GM18867 (cell line): Measurements from ENCODE around the gene NTRK2.

Source experiments
- ATAC-seq: cut with Tn5 transposase; IDR thresholded peaks from one replicate; pipeline ENCODE4 v1.9.1; 2021; ENCODE audit warnings: mild to moderate bottlenecking, moderate library complexity; ENCODE audit not compliant: unreplicated experiment

The NTRK2 gene

DNA sequence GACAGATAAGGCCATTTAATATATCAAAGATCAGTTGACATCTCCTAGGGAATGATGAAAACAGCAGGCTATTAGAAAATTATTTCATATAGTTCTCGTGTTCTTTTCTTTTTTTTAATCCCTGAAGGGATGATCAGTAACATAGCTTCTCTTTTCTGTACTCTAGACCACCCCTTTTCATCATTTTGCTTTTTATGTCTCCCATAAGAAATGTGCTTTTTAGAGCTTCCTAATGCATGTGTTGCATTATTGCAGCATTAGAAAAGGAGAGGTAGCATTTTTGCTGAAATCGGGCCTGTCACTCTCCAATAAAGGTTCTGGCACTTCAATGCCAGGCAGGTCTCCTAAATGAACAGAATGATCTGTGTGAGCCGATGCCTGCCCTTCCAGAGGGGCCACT lies 143.3 kb downstream of the NTRK2 start:
- ATAC-seq = no peak

DNA sequence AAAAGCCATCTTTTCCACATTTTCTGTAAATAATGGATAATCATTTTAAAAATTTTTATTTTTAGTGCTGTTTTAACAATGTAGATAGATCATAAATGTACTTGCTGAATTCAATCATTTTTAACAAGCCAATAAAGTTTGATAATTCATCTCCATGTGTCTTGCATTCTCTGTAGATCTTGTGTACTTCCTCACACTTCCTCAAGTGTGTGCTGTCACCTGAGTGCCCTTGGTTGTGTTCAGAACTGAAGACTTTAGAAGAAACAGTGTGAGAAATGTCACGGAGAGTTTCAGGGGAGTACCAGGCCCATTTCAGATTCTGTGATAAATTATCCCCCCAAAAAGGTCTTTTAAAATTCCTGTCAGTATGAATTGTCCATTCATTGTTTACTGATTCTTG lies 146.0 kb downstream of the NTRK2 start:
- no peak for ATAC-seq

DNA sequence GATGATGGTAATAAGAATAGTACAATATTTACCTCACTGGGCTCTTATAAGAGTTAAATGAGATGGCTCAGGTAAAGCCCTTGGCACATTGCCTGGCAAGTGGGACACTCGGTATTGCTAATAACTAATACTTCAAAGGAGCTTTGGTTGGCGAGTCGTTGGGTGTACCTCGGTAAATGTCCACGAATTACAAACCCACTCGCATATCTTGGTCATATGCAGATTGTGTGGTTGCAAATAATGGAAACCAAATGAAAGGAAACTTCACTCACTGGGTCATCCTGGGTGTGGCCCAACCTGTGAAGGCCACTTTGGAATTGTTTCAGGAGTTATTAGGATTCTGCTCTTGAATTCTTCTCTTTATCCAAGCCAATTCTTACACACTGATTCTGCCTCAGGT lies 147.5 kb downstream of the NTRK2 start:
- ATAC-seq = no peak

GRCh38 chr9:84818791-84819190 lies 149.3 kb downstream of the NTRK2 start:
- no peak for ATAC-seq

DNA sequence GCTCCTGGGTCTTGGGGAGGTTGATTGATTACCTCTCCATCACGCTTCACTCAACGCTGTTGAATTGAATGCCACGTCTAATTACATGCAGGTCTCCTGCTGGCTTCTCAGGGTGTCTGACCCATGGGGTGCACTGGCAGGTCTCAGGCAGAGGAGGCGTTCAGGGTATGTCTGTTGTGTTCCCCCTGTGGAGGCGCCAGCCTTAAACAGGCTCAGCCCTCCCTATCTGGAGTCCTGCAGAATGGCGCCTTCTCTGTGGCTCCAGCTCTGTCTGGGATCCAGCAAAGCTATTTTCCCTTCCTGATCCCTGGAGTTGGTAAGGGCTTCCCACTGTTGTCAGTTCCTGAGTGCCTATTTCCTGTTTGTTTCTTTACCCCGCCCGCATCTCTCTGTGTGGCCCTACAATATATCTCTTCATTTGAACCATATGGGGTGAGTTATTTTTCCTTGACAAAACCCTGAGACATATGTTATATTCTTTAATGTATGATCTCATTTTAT lies 150.0 kb downstream of the NTRK2 start:
- ATAC-seq = no peak

- no peak for ATAC-seq
Observed at GRCh38 chr9:84821431-84821830, 151.9 kb downstream of the NTRK2 start.

GRCh38 chr9:84822589-84823233 lies 153.2 kb downstream of the NTRK2 start:
- peak; percentile 65 for ATAC-seq

- peak; percentile 66 for ATAC-seq
Observed at GRCh38 chr9:84823421-84824271, 154.1 kb downstream of the NTRK2 start.

GRCh38 chr9:84827216-84827765 lies 157.8 kb downstream of the NTRK2 start:
- ATAC-seq = no peak

- ATAC-seq = no peak
Observed at GRCh38 chr9:84828046-84828445, 158.5 kb downstream of the NTRK2 start.

DNA sequence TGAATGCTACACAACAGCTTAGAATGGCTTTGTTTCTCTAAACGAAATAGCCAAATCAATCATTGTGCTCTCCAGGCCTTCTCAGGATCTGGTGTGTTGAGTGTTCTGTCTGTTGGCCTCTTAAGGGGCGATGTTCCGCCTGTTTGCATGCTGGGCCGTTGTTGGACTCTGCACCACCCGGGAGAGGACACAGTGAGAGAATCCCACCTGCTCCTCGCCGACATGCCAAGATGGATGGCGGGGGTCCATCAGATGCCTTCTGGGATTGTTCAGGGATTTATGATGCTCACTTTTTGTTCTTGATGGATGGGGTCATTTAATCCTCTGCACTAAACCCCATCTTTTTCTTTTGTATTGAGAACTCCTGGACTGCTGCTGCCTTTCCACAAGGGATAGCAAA lies 159.9 kb downstream of the NTRK2 start:
- ATAC-seq = no peak

GRCh38 chr9:84829997-84830696 lies 160.6 kb downstream of the NTRK2 start:
- ATAC-seq = no peak

DNA sequence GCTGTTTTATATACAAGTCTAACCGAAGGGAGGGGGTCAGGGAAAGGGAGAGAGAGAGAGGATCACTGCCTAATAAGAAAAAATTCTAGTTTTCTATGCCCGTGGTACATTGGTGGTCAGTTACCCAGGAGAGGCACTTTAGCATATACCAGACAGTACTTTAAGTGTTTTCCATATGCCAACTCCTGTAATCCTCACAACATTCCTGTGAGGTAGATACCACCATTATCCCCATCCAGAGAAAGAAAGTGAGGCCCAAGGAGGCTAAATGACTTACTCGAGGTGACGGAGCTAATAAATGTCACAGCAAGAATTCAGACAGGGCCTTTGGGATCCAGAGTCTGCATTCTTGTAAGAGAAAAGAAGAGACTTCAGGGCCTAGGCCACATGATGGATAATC lies 161.8 kb downstream of the NTRK2 start:
- ATAC-seq = no peak

GRCh38 chr9:84832453-84832852 lies 162.9 kb downstream of the NTRK2 start:
- no peak for ATAC-seq

- no peak for ATAC-seq
Observed at GRCh38 chr9:84834426-84834825, 164.9 kb downstream of the NTRK2 start.

- ATAC-seq = no peak
Observed at GRCh38 chr9:84835745-84836144, 166.2 kb downstream of the NTRK2 start.

DNA sequence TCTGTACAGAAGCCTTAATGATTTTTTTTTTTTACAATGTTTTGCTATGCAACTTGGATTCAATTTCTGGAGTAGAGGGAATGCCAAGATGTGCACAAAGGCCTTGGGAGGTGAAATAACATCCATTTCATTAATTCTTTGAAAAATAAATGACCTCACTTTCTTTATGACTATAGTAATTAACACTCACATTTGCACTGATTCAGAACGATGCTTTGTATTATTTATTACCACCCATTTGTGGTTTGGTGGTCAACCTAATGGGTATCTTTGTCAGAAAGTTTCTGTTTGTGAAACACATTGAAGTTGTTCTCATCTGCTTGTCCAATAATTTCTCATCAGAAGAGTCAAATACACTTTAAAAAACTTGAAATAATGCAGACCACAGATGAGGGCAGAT lies 169.3 kb downstream of the NTRK2 start:
- ATAC-seq = peak; percentile 54

GRCh38 chr9:84839541-84839940 lies 170.0 kb downstream of the NTRK2 start:
- ATAC-seq = no peak

- ATAC-seq = no peak
Observed at GRCh38 chr9:84841931-84842330, 172.4 kb downstream of the NTRK2 start.

GRCh38 chr9:84843175-84843824 lies 173.8 kb downstream of the NTRK2 start:
- ATAC-seq = no peak
